Fibroblast of the aortic adventitia (primary cell): ENCODE data around the gene EFCAB13. TPM values are rescaled to one million over a fixed set of nuclear protein-coding genes. Genes with fewer than 3 reads are reported as not detected.
A peak's percentile ranks its signal among the peaks of the same experiment; 100 is the strongest.

ENCODE experiments used
- DNase-seq: peaks from one replicate; pipeline ENCODE4 v3.0.0-alpha.2; 2010; ENCODE audit warnings: low read depth
- H3K4me3 ChIP-seq: 2 replicates; pipeline ENCODE4 v1.5.1; 2011; ENCODE audit warnings: low read depth, mild to moderate bottlenecking, control low read depth, low read length, moderate library complexity
- CTCF ChIP-seq: IDR thresholded peaks from 2 replicates; pipeline ENCODE4 v1.5.1; 2011; ENCODE audit warnings: mild to moderate bottlenecking, low read length, control low read depth, inconsistent platforms; ENCODE audit not compliant: insufficient read depth
- total RNA-seq: library from RNA; depleted of rRNA; stranded (reverse); fragments of >200 nt; gene quantifications from 2 replicates; pipeline ENCODE4 v1.2.3, GENCODE V29; 2012; ENCODE audit warnings: low replicate concordance

The EFCAB13 gene
- total RNA-seq, 1 donor = 5.6 TPM

GRCh38 chr17:47277921-47278320 lies 45.8 kb upstream of the EFCAB13 start:
- H3K4me3 ChIP-seq = no peak overlapping the region
- DNase-seq = no peak
- no peak for TF ChIP-seq CTCF

GRCh38 chr17:47278561-47278960 lies 45.2 kb upstream of the EFCAB13 start:
- no peak for TF ChIP-seq CTCF
- no peak overlapping the region for H3K4me3 ChIP-seq
- DNase-seq = no peak

GRCh38 chr17:47279062-47279801 lies 44.5 kb upstream of the EFCAB13 start:
- TF ChIP-seq CTCF = peak; percentile 14
- H3K4me3 ChIP-seq = no peak overlapping the region
- DNase-seq = peak; percentile 95

- DNase-seq = no peak
- TF ChIP-seq CTCF = no peak
- H3K4me3 ChIP-seq = no peak overlapping the region
These were observed 43.5 kb upstream of the EFCAB13 start for GRCh38 chr17:47280072-47280811.

GRCh38 chr17:47281216-47281615 lies 42.5 kb upstream of the EFCAB13 start:
- no peak for DNase-seq
- no peak for TF ChIP-seq CTCF

GRCh38 chr17:47285003-47285402 lies 38.8 kb upstream of the EFCAB13 start:
- DNase-seq = no peak
- no peak overlapping the region for H3K4me3 ChIP-seq
- TF ChIP-seq CTCF = no peak

More at GRCh38 chr17:47281216-47281615, 42.5 kb upstream of the EFCAB13 start:
- H3K4me3 ChIP-seq = no peak overlapping the region
